ENCODE data around the gene EPHA2.
"Not testable (repeated sequence)": the region's sequence is repeated elsewhere in the genome, so short reads cannot be mapped to it uniquely, and the experiment has no call there.

Gene EPHA2

DNA sequence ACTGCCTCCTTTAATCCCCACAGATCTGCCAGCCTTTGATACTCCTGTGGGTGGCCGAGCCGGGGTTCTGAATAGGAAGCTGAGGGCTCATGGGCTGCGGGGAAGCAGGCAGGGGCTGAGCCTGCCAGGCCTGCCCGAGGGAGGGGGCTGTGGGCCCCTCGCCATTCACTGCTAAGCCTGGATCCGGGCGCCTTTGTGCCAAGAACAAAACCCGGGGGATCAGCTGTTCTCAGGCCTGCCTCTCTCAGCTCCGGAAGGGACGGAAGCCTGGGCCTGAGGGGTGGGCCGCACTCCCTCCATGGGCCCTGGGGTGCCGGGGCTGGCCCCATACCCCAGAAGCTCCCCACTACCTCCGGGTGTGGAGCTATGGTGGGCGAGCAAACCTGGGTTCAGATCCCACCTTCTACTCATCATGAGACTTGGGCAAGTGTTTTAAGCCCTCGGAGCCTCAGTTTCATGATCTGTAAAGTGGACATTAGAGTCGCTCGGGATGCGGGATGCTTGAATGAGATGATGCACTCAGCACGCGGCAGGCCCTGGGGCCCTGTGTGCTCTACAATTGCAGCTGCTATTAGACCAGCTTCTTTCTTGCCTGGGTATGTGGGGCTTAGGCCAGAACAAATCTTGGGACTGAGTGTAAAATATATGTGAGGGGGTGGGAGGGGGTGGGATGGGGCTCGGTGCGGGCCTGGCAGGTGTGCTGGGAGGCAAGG lies 19.2 kb upstream of the EPHA2 start:
- no peaks in the 10 kb centered on the region for H3K36me3 ChIP-seq (ENCODE audit: control insufficient read depth, insufficient read depth, low read length)
- whole genome bisulfite sequencing, 2 experiments: 59 to 61% methylated on average over 20 to 22 of the region's 22 CpGs
- peak overlapping the region; percentile 52 for H3K27ac ChIP-seq (ENCODE audit: insufficient read depth, low read depth, low read length, poor library complexity, severe bottlenecking)
- H3K4me3 ChIP-seq (ENCODE audit: insufficient read depth, low read depth, low read length): no peak overlapping the region
- H3K4me1 ChIP-seq (ENCODE audit: control insufficient read depth, insufficient read depth, low read length): peaks cover 28% of the 10 kb centered on the region
- H3K9me3 ChIP-seq (ENCODE audit: control insufficient read depth, low read length): no peaks in the 10 kb centered on the region
- no peaks in the 10 kb centered on the region for H3K27me3 ChIP-seq (ENCODE audit: control insufficient read depth, insufficient read depth, low read length, poor library complexity, severe bottlenecking)

DNA sequence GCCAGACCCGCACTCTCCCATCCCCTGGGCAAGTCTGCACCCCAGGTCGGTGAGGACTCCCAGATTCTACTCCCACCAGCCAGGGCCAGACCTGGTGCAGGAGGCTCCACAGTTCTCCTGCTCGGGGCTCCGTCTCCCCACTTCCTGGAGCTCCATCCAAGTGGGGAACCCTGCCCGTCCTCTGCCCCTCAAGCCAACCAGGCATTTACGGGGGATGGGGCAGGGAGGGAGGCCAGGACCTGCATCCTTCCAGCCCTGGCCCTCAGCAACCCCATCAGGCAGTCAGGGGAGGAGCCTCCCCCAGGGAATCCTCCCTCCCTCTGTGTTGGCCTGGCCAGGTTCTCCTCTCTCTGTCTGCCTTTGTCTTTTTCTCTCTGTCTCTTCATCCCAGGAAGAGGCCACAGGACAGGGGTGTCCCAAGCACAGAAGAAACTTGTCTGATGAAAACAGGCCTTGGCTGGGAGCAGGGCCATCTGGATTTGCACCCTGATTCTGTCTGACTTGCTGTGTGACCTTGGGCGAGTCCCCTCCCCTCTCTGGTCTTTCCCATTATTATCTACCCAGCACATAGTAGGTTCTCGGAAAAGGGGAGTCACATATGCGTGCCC lies 18.5 kb upstream of the EPHA2 start:
- Histone ChIP-seq H3K27ac (ENCODE audit: insufficient read depth, low read depth, low read length, poor library complexity, severe bottlenecking) (peak overlapping the region; percentile 52), H3K27me3 (ENCODE audit: control insufficient read depth, insufficient read depth, low read length, poor library complexity, severe bottlenecking) (no peaks in the 10 kb centered on the region), H3K4me1 (ENCODE audit: control insufficient read depth, insufficient read depth, low read length) (peaks cover 28% of the 10 kb centered on the region), H3K4me3 (ENCODE audit: insufficient read depth, low read depth, low read length) (no peak overlapping the region), H3K9me3 (ENCODE audit: control insufficient read depth, low read length) (no peaks in the 10 kb centered on the region), H3K36me3 (ENCODE audit: control insufficient read depth, insufficient read depth, low read length) (no peaks in the 10 kb centered on the region)
- 82 to 90% methylated on average over 9 of the region's 9 CpGs for WGBS, 2 experiments

DNA sequence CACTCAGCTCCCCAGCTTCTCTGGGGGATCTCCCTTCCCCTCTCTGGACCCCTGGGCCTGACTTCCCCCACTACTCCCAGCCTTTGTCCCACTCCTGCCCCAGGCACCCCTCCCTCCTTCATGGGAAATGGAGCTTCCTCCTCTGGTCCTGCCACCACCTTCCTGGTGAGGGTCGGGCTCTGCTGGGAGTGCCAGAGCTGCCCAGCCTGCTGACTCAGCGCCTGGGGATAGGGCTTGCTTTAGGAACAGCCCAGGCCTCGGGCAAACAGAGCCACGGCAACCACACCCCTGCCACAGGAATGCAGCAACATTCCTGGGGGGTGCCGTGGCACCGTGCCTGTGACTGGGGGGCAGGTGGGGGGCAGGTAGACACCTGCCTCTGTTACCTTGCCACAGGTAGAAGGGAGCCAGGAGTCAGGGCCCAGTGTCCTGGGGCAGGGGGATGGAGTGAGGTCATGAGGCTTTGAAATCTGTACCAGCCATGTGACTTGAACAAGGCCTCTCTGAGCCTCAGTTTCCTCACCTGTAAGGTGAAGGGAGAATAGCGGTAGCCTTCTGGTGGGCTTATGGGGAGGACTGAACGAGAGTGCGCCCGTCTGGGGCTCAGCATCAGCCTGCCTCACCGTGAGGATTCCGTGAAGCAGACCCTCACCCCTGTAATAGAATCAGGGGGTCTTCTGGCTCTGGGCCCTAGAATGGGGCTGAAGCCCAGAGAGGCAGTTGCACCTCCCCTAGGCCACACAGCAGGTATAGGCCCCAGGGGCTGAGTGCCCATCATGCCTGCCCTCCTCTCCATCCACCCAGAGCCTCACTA lies 17.8 kb upstream of the EPHA2 start:
- Histone ChIP-seq H3K27me3 (ENCODE audit: control insufficient read depth, insufficient read depth, low read length, poor library complexity, severe bottlenecking) (no peaks in the 10 kb centered on the region), H3K36me3 (ENCODE audit: control insufficient read depth, insufficient read depth, low read length) (no peaks in the 10 kb centered on the region), H3K9me3 (ENCODE audit: control insufficient read depth, low read length) (no peaks in the 10 kb centered on the region), H3K27ac (ENCODE audit: insufficient read depth, low read depth, low read length, poor library complexity, severe bottlenecking) (no peak overlapping the region), H3K4me1 (ENCODE audit: control insufficient read depth, insufficient read depth, low read length) (peaks cover 32% of the 10 kb centered on the region), H3K4me3 (ENCODE audit: insufficient read depth, low read depth, low read length) (no peak overlapping the region)
- WGBS, 2 experiments: 75% methylated on average over 12 of the region's 12 CpGs

DNA sequence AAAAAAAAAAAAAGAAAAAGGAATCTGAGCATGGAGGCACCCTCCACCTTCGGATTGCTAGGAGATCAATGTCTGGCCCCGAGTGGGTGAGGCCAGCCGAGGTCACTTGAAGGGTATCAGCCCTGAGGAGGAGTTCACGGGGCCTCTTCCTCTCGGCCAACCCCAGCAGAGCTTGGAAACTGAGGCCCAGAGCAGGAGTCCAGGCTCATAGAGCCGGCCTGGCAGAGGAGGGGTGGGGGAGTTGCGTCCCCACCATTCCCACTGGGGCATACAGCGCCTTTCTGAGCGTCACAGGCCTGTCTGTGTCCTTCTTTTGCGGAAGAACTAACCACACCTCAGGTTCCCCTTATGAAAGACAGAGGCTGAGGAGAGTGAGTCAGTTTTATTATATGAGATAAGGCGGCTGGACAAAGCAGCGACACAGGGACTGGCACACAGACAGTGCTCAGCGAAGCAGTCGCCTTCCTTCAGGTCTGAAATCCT lies 17.1 kb upstream of the EPHA2 start:
- no peak overlapping the region for H3K4me3 ChIP-seq (ENCODE audit: insufficient read depth, low read depth, low read length)
- H3K4me1 ChIP-seq (ENCODE audit: control insufficient read depth, insufficient read depth, low read length): peaks cover 34% of the 10 kb centered on the region
- WGBS, 2 experiments: 92 to 94% methylated on average over 14 of the region's 14 CpGs
- H3K9me3 ChIP-seq (ENCODE audit: control insufficient read depth, low read length): no peaks in the 10 kb centered on the region
- H3K27ac ChIP-seq (ENCODE audit: insufficient read depth, low read depth, low read length, poor library complexity, severe bottlenecking): no peak overlapping the region
- no peaks in the 10 kb centered on the region for H3K27me3 ChIP-seq (ENCODE audit: control insufficient read depth, insufficient read depth, low read length, poor library complexity, severe bottlenecking)
- H3K36me3 ChIP-seq (ENCODE audit: control insufficient read depth, insufficient read depth, low read length): no peaks in the 10 kb centered on the region

DNA sequence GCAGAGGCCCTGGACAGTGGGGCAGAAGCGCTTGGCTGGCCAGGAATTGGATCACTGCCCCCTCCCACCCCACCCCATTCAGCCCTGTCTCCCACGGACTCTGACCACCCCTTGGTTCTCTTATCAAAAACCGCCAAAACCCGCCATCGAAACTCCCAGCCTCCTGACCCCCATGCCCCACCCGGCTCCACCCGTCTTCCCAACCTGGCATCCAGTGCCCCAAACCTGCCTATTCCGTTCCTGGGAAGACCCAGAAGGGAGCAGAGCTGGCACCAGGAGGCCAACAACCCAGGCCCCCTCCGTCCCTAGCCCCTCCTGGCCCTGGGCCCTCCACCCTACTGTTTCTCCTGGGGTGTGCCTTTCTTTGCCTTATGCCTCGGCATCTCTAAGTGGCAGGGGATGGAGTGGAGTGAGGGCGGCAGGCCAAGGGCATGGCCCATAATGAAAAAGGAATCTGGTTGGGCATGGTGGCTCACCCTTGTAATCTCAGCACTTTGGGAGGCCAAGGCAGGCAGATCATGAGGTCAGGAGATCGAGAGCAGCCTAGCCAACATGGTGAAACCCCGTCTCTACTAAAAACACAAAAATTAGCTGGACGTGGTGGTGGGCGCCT lies 16.5 kb upstream of the EPHA2 start:
- H3K4me1 ChIP-seq (ENCODE audit: control insufficient read depth, insufficient read depth, low read length): peaks cover 34% of the 10 kb centered on the region
- H3K4me3 ChIP-seq (ENCODE audit: insufficient read depth, low read depth, low read length): no peak overlapping the region
- no peak overlapping the region for H3K27ac ChIP-seq (ENCODE audit: insufficient read depth, low read depth, low read length, poor library complexity, severe bottlenecking)
- WGBS, 2 experiments: 88 to 92% methylated on average over 15 of the region's 15 CpGs
- no peaks in the 10 kb centered on the region for H3K36me3 ChIP-seq (ENCODE audit: control insufficient read depth, insufficient read depth, low read length)
- H3K9me3 ChIP-seq (ENCODE audit: control insufficient read depth, low read length): no peaks in the 10 kb centered on the region
- H3K27me3 ChIP-seq (ENCODE audit: control insufficient read depth, insufficient read depth, low read length, poor library complexity, severe bottlenecking): no peaks in the 10 kb centered on the region

DNA sequence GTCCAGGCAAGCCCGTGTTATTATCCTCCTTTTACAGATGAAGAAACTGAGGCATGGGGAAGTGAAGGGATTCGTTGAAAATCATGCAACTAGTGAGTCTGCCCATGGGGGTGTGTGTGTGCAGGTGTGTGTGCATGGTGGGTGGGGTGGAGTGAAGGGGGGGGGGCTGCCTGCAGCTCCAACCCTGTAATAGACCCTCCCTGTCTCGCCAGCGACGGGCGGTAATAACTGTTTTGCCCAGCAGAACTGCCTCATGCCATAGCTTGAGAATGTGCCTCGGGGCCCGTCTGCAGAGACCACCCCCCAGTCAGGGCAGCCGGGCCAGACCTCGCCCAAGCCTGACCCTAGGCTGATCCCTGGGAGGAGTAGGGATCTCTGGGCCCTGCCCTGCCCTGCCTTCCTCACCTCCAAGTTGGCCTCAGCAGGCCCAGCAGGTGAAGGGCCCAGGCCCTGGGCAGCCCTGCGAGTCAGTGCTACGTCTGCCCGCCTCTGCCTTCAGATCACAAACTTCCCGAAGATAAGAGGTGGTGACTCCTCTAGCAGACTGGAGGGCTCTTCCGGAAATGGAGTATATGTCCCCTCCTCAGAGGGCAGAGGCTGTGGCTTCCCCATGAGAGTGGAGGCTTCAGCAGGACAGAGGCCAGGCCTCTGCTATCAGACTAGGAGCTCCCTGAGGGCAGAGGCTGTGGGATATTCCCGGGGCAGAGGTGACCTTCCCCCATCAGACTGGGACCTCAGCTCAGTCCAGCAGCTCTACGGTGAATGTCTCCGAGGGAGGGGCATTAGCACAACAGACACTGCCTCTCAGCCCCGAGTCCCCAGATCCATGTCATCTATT lies 15.7 kb upstream of the EPHA2 start:
- no peak overlapping the region for H3K4me3 ChIP-seq (ENCODE audit: insufficient read depth, low read depth, low read length)
- peaks cover 34% of the 10 kb centered on the region for H3K4me1 ChIP-seq (ENCODE audit: control insufficient read depth, insufficient read depth, low read length)
- H3K27ac ChIP-seq (ENCODE audit: insufficient read depth, low read depth, low read length, poor library complexity, severe bottlenecking): no peak overlapping the region
- WGBS, 2 experiments: 85 to 87% methylated on average over 19 of the region's 19 CpGs
- no peaks in the 10 kb centered on the region for H3K36me3 ChIP-seq (ENCODE audit: control insufficient read depth, insufficient read depth, low read length)
- no peaks in the 10 kb centered on the region for H3K27me3 ChIP-seq (ENCODE audit: control insufficient read depth, insufficient read depth, low read length, poor library complexity, severe bottlenecking)
- no peaks in the 10 kb centered on the region for H3K9me3 ChIP-seq (ENCODE audit: control insufficient read depth, low read length)

DNA sequence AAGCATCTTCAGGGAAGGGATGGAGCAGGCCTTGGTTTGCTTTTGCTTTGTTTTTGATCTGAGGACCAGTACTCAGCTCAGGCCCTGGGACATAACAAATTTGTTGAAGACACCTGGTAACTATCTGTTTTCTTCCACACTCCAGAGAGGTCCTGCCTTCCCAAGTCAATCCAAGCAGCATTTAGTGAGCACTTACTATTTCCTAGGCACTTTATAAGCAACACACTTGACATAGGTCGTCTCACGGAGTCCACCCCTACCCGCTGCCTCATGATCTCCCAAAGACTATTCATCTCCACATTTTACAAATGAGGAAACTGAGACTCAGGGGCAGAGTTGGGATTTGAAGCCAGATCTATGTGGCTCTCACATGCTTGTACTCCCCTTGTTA lies 14.4 kb upstream of the EPHA2 start:
- Histone ChIP-seq H3K9me3 (ENCODE audit: control insufficient read depth, low read length) (no peaks in the 10 kb centered on the region), H3K4me3 (ENCODE audit: insufficient read depth, low read depth, low read length) (no peak overlapping the region), H3K27me3 (ENCODE audit: control insufficient read depth, insufficient read depth, low read length, poor library complexity, severe bottlenecking) (no peaks in the 10 kb centered on the region), H3K4me1 (ENCODE audit: control insufficient read depth, insufficient read depth, low read length) (peaks cover 28% of the 10 kb centered on the region), H3K36me3 (ENCODE audit: control insufficient read depth, insufficient read depth, low read length) (no peaks in the 10 kb centered on the region), H3K27ac (ENCODE audit: insufficient read depth, low read depth, low read length, poor library complexity, severe bottlenecking) (no peak overlapping the region)
- 93 to 95% methylated on average over 3 of the region's 3 CpGs for WGBS, 2 experiments

DNA sequence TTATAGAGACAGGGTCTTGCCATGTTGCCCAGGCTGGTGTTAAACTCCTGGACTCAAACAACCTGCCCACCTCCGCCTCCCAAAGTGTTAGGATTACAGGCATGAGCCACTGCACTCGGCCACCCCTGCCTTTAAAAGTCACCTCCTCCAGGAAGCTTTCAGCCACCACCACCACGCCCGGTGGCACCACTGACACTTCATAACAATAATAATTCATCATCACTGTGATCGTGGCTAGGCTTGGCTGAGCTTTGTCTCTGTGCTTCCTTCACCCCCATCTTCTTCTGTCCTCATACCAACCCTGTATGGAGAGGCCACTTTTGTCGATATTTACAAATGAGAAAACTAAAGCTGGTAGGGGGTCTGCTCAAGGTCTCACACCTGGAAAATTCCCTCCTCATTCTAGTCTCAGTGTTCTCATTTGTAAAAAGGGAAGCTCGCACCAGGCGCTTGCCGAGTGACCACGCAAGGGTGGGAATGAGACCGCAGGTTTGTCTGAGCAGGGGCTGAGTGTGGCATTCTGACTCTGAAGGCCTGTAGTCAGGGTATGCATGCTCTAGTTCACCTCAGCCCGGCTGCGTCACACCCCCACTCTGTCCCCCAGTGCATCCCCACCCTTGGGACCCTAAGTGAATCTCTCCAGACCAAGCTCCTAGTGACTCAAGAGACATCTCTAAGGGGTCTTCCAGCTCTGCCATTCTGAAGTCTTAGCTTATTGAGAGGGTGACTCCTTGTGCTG lies 12.9 kb upstream of the EPHA2 start:
- no peaks in the 10 kb centered on the region for H3K9me3 ChIP-seq (ENCODE audit: control insufficient read depth, low read length)
- no peaks in the 10 kb centered on the region for H3K27me3 ChIP-seq (ENCODE audit: control insufficient read depth, insufficient read depth, low read length, poor library complexity, severe bottlenecking)
- WGBS, 2 experiments: 76 to 79% methylated on average over 13 of the region's 13 CpGs
- no peaks in the 10 kb centered on the region for H3K36me3 ChIP-seq (ENCODE audit: control insufficient read depth, insufficient read depth, low read length)
- H3K27ac ChIP-seq (ENCODE audit: insufficient read depth, low read depth, low read length, poor library complexity, severe bottlenecking): no peak overlapping the region
- H3K4me3 ChIP-seq (ENCODE audit: insufficient read depth, low read depth, low read length): no peak overlapping the region
- H3K4me1 ChIP-seq (ENCODE audit: control insufficient read depth, insufficient read depth, low read length): peaks cover 28% of the 10 kb centered on the region

DNA sequence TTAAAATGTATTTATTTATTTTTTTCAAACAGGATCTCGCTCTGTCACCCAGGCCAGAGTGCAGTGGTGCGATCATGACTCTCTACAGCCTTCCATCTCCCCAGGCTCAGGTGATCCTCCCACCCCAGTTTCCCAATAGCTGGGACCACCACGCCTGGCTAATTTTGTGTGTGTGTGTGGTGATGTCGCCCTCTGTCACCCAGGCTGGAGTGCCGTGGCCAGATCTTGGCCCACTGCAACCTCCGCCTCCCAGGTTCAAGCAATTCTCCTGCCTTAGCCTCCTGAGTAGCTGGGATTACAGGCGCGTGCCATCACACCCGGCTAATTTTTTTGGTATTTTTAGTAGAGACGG lies 12.3 kb upstream of the EPHA2 start:
- H3K4me3 ChIP-seq (ENCODE audit: insufficient read depth, low read depth, low read length); H3K27me3 ChIP-seq (ENCODE audit: control insufficient read depth, insufficient read depth, low read length, poor library complexity, severe bottlenecking); H3K9me3 ChIP-seq (ENCODE audit: control insufficient read depth, low read length); H3K27ac ChIP-seq (ENCODE audit: insufficient read depth, low read depth, low read length, poor library complexity, severe bottlenecking); H3K36me3 ChIP-seq (ENCODE audit: control insufficient read depth, insufficient read depth, low read length): not testable (repeated sequence)
- peaks cover 22% of the 10 kb centered on the region for H3K4me1 ChIP-seq (ENCODE audit: control insufficient read depth, insufficient read depth, low read length)
- WGBS, 2 experiments: 47 to 52% methylated on average over 9 to 10 of the region's 10 CpGs

Data from ectodermal cell (in vitro differentiated cells).